SK-N-SH treated with all-trans-retinoic acid at 6 μM for 48 hours (cell line): ENCODE measurements around the gene SMG9.

Experiments
- CREB5 ChIP-seq: fragments of 250-450 bp; sonication (Bioruptor Pico); IDR thresholded peaks from 2 replicates; pipeline ENCODE4 v1.5.1; 2020; ENCODE audit warnings: low read depth, mild to moderate bottlenecking, moderate library complexity
- POU6F1 ChIP-seq: fragments of 250-450 bp; sonication (Bioruptor Pico); IDR thresholded peaks from 2 replicates; pipeline ENCODE4 v1.8.0; 2021; ENCODE audit warnings: low read depth, mild to moderate bottlenecking, moderate library complexity, borderline replicate concordance
- PPARA ChIP-seq: fragments of 250-450 bp; sonication (Bioruptor Pico); IDR thresholded peaks from 2 replicates; pipeline ENCODE4 v1.5.0; 2020; ENCODE audit warnings: mild to moderate bottlenecking, borderline replicate concordance
- SNAI2 ChIP-seq: fragments of 250-450 bp; sonication (Bioruptor Pico); IDR thresholded peaks from 2 replicates; pipeline ENCODE4 v1.5.0; 2020; ENCODE audit warnings: mild to moderate bottlenecking, moderate library complexity
- TOX ChIP-seq: fragments of 250-450 bp; sonication (Bioruptor Pico); IDR thresholded peaks from 2 replicates; pipeline ENCODE4 v1.8.0; 2021; ENCODE audit warnings: mild to moderate bottlenecking, moderate library complexity, borderline replicate concordance
- ZFP30 ChIP-seq: fragments of 450-650 bp; formaldehyde crosslinking; IDR thresholded peaks from 2 replicates; pipeline ENCODE4 v1.5.0; 2022; ENCODE audit warnings: mild to moderate bottlenecking, moderate library complexity
- ZNF565 ChIP-seq: fragments of 450-650 bp; formaldehyde crosslinking; conservative IDR thresholded peaks from 2 replicates; pipeline ENCODE4 v1.5.0; 2020; ENCODE audit warnings: low read depth, mild to moderate bottlenecking, moderate library complexity
- TF ChIP-seq, protein P1 (sequence below): fragments of 250-450 bp; sonication (Bioruptor Pico); IDR thresholded peaks from 2 replicates; pipeline ENCODE4 v1.8.0; 2020; ENCODE audit warnings: mild to moderate bottlenecking, moderate library complexity, borderline replicate concordance

DNA sequence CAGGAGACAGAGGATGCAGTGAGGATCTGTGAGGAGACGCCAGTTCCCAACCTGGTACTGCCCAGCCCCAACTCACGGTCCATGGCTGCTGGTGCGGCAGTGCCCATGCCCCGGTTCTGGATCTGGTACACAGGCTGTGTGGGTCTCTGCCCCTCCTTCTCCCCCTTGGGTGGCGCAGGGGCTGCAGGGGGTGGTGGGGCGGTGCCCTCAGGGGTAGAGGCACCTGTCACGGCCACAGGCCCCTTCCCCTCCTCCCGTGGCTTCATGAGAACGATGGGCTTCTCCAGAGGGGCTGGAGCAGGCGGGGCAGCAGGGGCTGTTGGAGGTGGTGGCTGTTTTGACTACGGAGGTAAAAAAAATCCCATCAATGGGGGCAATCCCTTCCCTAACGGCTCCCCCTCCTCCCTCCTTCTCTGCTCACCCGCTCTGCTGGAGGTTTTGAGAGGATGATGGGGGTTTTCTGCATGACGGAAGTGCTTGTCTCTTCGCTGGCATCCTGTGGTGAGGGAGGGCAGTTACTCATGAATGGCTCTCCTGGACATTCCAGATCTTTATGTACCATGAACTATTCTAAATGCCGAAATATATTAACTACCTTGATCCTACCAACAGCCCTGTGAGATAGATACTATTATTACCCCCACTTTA, 7.1 kb downstream of the SMG9 start:
- no peak for TF ChIP-seq POU6F1 (CRISPR knock-in tag)
- TF ChIP-seq TOX (CRISPR knock-in tag), result no peak
- no peak for TF ChIP-seq ZNF565 (CRISPR knock-in tag)
- no peak for TF ChIP-seq ZFP30 (CRISPR knock-in tag)
- no peak for TF ChIP-seq SNAI2 (CRISPR knock-in tag)
- TF ChIP-seq CREB5 (CRISPR knock-in tag), result no peak
- TF ChIP-seq, protein P1, sequence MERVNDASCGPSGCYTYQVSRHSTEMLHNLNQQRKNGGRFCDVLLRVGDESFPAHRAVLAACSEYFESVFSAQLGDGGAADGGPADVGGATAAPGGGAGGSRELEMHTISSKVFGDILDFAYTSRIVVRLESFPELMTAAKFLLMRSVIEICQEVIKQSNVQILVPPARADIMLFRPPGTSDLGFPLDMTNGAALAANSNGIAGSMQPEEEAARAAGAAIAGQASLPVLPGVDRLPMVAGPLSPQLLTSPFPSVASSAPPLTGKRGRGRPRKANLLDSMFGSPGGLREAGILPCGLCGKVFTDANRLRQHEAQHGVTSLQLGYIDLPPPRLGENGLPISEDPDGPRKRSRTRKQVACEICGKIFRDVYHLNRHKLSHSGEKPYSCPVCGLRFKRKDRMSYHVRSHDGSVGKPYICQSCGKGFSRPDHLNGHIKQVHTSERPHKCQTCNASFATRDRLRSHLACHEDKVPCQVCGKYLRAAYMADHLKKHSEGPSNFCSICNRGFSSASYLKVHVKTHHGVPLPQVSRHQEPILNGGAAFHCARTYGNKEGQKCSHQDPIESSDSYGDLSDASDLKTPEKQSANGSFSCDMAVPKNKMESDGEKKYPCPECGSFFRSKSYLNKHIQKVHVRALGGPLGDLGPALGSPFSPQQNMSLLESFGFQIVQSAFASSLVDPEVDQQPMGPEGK (CRISPR knock-in tag), result no peak
- TF ChIP-seq PPARA (CRISPR knock-in tag), result no peak
